HG02610 (cell line): ENCODE measurements around the gene LRP5.

Experiments used
- ATAC-seq: cut with Tn5 transposase; IDR thresholded peaks from one replicate; pipeline ENCODE4 v1.9.1; 2021; ENCODE audit warnings: mild to moderate bottlenecking, moderate library complexity; ENCODE audit not compliant: unreplicated experiment

The LRP5 gene

DNA sequence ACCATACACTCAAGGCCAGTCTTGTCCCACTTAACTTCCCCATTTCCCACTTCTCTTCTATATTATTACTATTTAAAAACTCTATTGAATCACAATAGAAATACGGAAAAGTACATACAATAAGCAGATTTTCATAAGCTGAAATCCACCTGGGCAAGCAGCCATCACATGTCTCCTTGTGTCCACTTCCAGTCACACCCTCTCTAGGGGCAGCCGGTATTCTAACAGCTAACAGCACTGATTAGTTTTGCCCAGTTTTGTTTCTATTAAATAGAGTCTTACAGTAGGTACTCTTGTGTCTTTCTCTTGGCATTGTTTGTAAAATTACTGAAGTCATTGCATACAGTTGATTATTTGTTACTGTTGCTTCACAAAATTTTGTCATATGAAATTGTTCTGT lies 185.9 kb downstream of the LRP5 start:
- ATAC-seq: no peak
